OCI-LY3 (cell line): Measurements from ENCODE around the gene ZFAND3.

Source experiments
- CTCF ChIP-seq: fragments of 200-600, 300-600 bp; sonication (generic); IDR thresholded peaks from 2 replicates; pipeline ENCODE4 v1.5.1; 2014; ENCODE audit warnings: antibody characterized with exemption, low read length, low read depth
- EZH2phosphoT487 ChIP-seq: fragments of 200-600 bp; shearing (Covaris generic); IDR thresholded peaks from 2 replicates; pipeline ENCODE4 v1.6.1; 2018; ENCODE audit warnings: antibody characterized with exemption, mixed run types, low read depth

GRCh38 chr6:38088829-38089228 is 269.3 kb downstream of the ZFAND3 start:
- TF ChIP-seq EZH2phosphoT487 (no peak), CTCF (no peak)
